GM12878 (cell line): ENCODE results near the gene MGMT. TPM values are rescaled to one million over a fixed set of nuclear protein-coding genes. Genes with fewer than 3 reads are reported as not detected.

Source experiments
- ATAC-seq: fragments of 200-7000 bp; cut with Tn5 transposase; 3 replicates; pipeline ENCODE4 v1.9.1; 2020; ENCODE audit warnings: mild to moderate bottlenecking, moderate library complexity
- BruUV-seq: library from RNA; stranded (reverse); fragments of 400-500 nt; replicated peaks from 2 replicates; lab custom pipeline; 2021; lab: Mats Ljungman, UMichigan
- CTCF ChIA-PET: fragments of 300-600 bp; sonication (Branson Sonifier 250); formaldehyde crosslinking; extraction: SDS; loops from one replicate; lab custom pipeline; 2021; ENCODE audit warnings: inconsistent platforms; lab: Yijun Ruan, JAX
- POLR2A ChIA-PET: fragments of 350-600 bp; formaldehyde crosslinking; extraction: SDS; loops from one replicate; lab custom pipeline; 2021; ENCODE audit warnings: inconsistent platforms; lab: Charles Lee
- RAD21 ChIA-PET: fragments of 300-600 bp; sonication (Branson Sonifier 250); formaldehyde crosslinking; loops from one replicate; lab custom pipeline; 2023; ENCODE audit warnings: antibody characterized with exemption; ENCODE audit not compliant: unreplicated experiment; lab: Charles Lee
- SMC1A ChIA-PET: fragments of 300-600 bp; sonication (Branson Sonifier 250); formaldehyde crosslinking; loops from one replicate; lab custom pipeline; 2023; ENCODE audit not compliant: unreplicated experiment, uncharacterized antibody; lab: Charles Lee
- DNase-seq: peaks from one replicate; pipeline ENCODE4 v3.0.0-alpha.2; 2011; ENCODE audit warnings: low read depth, low spot score
- FAIRE-seq: peaks from 3 replicates; lab custom pipeline; 2011; peaks lifted over from hg19 to GRCh38; lab: Jason Lieb, UNC
- H2AFZ ChIP-seq: 2 replicates; pipeline ENCODE4 v1.6.0; 2011; ENCODE audit warnings: low read depth, low read length, control low read depth; ENCODE audit not compliant: control insufficient read depth
- H3K27ac ChIP-seq: 2 replicates; pipeline ENCODE4 v1.5.1; 2011; ENCODE audit warnings: control low read depth; ENCODE audit not compliant: control insufficient read depth, insufficient read depth
- H3K27me3 ChIP-seq, 2 experiments: replicated peaks in 1 of 2; 2 replicates each; pipeline versions ENCODE4 v1.6.0 to v1.6.1; 2011; ENCODE audit warnings: low read length in 1 of 2; ENCODE audit not compliant: control insufficient read depth in 2 of 2, insufficient read depth in 2 of 2
- H3K36me3 ChIP-seq, 2 experiments: 2 replicates each; pipeline ENCODE4 v1.5.1; 2011; ENCODE audit warnings: low read length in 1 of 2; ENCODE audit not compliant: control insufficient read depth in 2 of 2, insufficient read depth in 2 of 2
- H3K4me1 ChIP-seq: 2 replicates; pipeline ENCODE4 v1.6.1; 2011; ENCODE audit warnings: mild to moderate bottlenecking, low read length, moderate library complexity, mixed read lengths; ENCODE audit not compliant: control insufficient read depth, insufficient read depth
- H3K4me2 ChIP-seq: 2 replicates; pipeline ENCODE4 v1.6.0; 2011; ENCODE audit warnings: control low read depth; ENCODE audit not compliant: control insufficient read depth, insufficient read depth
- H3K4me3 ChIP-seq: fragments of 200-600 bp; sonication (generic); 2 replicates; pipeline ENCODE4 v1.5.1; 2016
- H3K79me2 ChIP-seq: 2 replicates; pipeline ENCODE4 v1.6.0; 2011; ENCODE audit warnings: low read length; ENCODE audit not compliant: control insufficient read depth, insufficient read depth
- H3K9ac ChIP-seq: 2 replicates; pipeline ENCODE4 v1.8.0; 2011; ENCODE audit warnings: low read length, control low read depth, mixed read lengths; ENCODE audit not compliant: control insufficient read depth, insufficient read depth
- H3K9me3 ChIP-seq: replicated peaks from 3 replicates; pipeline ENCODE4 v1.5.1; 2011; ENCODE audit warnings: mild to moderate bottlenecking, low read length; ENCODE audit not compliant: control insufficient read depth, insufficient read depth
- H4K20me1 ChIP-seq: 2 replicates; pipeline ENCODE4 v1.6.0; 2011; ENCODE audit not compliant: control insufficient read depth, insufficient read depth
- ATF3 ChIP-seq: IDR thresholded peaks from 2 replicates; pipeline ENCODE4 v1.6.1; 2011; ENCODE audit warnings: low read depth, mild to moderate bottlenecking, low read length, moderate library complexity, borderline replicate concordance; ENCODE audit errors: extremely low read depth
- CBFB ChIP-seq: IDR thresholded peaks from 2 replicates; pipeline ENCODE4 v1.6.1; 2016; ENCODE audit warnings: antibody characterized with exemption, low read depth
- CHD1 ChIP-seq: IDR thresholded peaks from 2 replicates; pipeline ENCODE4 v1.6.1; 2012; ENCODE audit warnings: low read depth, low read length, improper control_type of control experiment
- EP300 ChIP-seq, 2 experiments: fragments of 150-350 bp in 1 of 2; IDR thresholded peaks; 2 replicates each; pipeline ENCODE4 v1.6.1; 2011 to 2012; ENCODE audit warnings: low read depth in 2 of 2, low read length in 2 of 2, borderline replicate concordance in 1 of 2, improper control_type of control experiment in 1 of 2, inconsistent platforms in 1 of 2; ENCODE audit not compliant: control insufficient read depth in 1 of 2
- IRF5 ChIP-seq: fragments of 450-650 bp; IDR thresholded peaks from 2 replicates; pipeline ENCODE4 v1.6.1; 2017; ENCODE audit warnings: borderline replicate concordance
- JUND ChIP-seq: IDR thresholded peaks from 2 replicates; pipeline ENCODE4 v1.6.1; 2012; ENCODE audit warnings: low read depth, mild to moderate bottlenecking, low read length, improper control_type of control experiment, moderate library complexity
- KDM1A ChIP-seq: fragments of 200-600 bp; sonication (generic); IDR thresholded peaks from 2 replicates; pipeline ENCODE4 v1.6.1; 2016; ENCODE audit warnings: borderline replicate concordance
- NBN ChIP-seq: fragments of 450-650 bp; IDR thresholded peaks from 2 replicates; pipeline ENCODE4 v1.6.1; 2016
- NFXL1 ChIP-seq: fragments of 450-650 bp; IDR thresholded peaks from 2 replicates; pipeline ENCODE4 v1.6.1; 2017; ENCODE audit warnings: antibody characterized with exemption, mild to moderate bottlenecking, borderline replicate concordance
- NKRF ChIP-seq: fragments of 450-650 bp; conservative IDR thresholded peaks from 2 replicates; pipeline ENCODE4 v1.6.1; 2017; ENCODE audit warnings: mild to moderate bottlenecking, moderate library complexity
- NR2C2 ChIP-seq: IDR thresholded peaks from 2 replicates; pipeline ENCODE4 v1.6.1; 2011; ENCODE audit warnings: borderline replicate concordance, low read depth; ENCODE audit not compliant: control insufficient read depth, insufficient read length
- NR2F1 ChIP-seq: fragments of 450-650 bp; conservative IDR thresholded peaks from 2 replicates; pipeline ENCODE4 v1.6.1; 2017; ENCODE audit warnings: mild to moderate bottlenecking
- NRF1 ChIP-seq: conservative IDR thresholded peaks from 2 replicates; pipeline ENCODE4 v1.6.1; 2011; ENCODE audit warnings: mild to moderate bottlenecking, low read depth, low read length, improper control_type of control experiment
- RBBP5 ChIP-seq: fragments of 200-600 bp; sonication (generic); conservative IDR thresholded peaks from 2 replicates; pipeline ENCODE4 v1.6.1; 2016
- RELA ChIP-seq: fragments of 450-650 bp; IDR thresholded peaks from 2 replicates; pipeline ENCODE4 v1.8.0; 2014; ENCODE audit warnings: borderline replicate concordance; ENCODE audit not compliant: partially characterized antibody
- RELB ChIP-seq: fragments of 450-650 bp; IDR thresholded peaks from 2 replicates; pipeline ENCODE4 v1.6.1; 2017; ENCODE audit warnings: low read depth, mild to moderate bottlenecking, moderate library complexity
- SIX5 ChIP-seq: IDR thresholded peaks from 2 replicates; pipeline ENCODE4 v1.6.1; 2011; ENCODE audit warnings: mild to moderate bottlenecking, low read depth, low read length, moderate library complexity; ENCODE audit not compliant: severe bottlenecking
- SMAD1 ChIP-seq: fragments of 450-650 bp; IDR thresholded peaks from 2 replicates; pipeline ENCODE4 v1.6.1; 2018; ENCODE audit warnings: mild to moderate bottlenecking, low read depth; ENCODE audit not compliant: partially characterized antibody
- SMARCA5 ChIP-seq: fragments of 450-650 bp; IDR thresholded peaks from 2 replicates; pipeline ENCODE4 v1.6.1; 2017; ENCODE audit warnings: mild to moderate bottlenecking
- ZNF24 ChIP-seq: fragments of 450-650 bp; IDR thresholded peaks from 2 replicates; pipeline ENCODE4 v1.6.1; 2017; ENCODE audit warnings: antibody characterized with exemption, mild to moderate bottlenecking
- WGBS: methylation state at CpG from one replicate; pipeline ENCODE4 v1.1.6; 2016; ENCODE audit warnings: low lambda C conversion rate; ENCODE audit not compliant: insufficient replicate concordance, insufficient coverage; ENCODE audit errors: missing lambda C conversion rate; 5-methylcytosine and 5-hydroxymethylcytosine counted together
- in situ Hi-C: fragments of 300-500 bp; cut with MboI; formaldehyde crosslinking; loops from 9 replicates; pipeline ENCODE4 v1.14.3; 2018; ENCODE audit warnings: mixed read lengths
- intact Hi-C: fragments of 100-400 bp; cut with micrococcal nuclease; formaldehyde crosslinking; loops from one replicate; pipeline ENCODE4 v1.14.2; 2022; ENCODE audit not compliant: unreplicated experiment
- polyA plus RNA-seq, 11 experiments: library from polyadenylated mRNA; depleted of rRNA in 4 of 11; unstranded in 6 of 11; stranded (reverse) in 5 of 11; fragments of >200 nt; fragmentation: Nextera tagmentation in 4 of 11; fragmentation: Illumina TruSeq in 1 of 11; extraction: Ambion mirVana in 4 of 11; extraction: Trizol in 1 of 11; gene quantifications; 1 replicate in 1 of 11; 2 replicates in 10 of 11; pipeline versions ENCODE4 v1.2.1 to v1.2.3, GENCODE V29; 2011 to 2016; ENCODE audit warnings: inconsistent platforms in 2 of 11, missing spikeins in 2 of 11, low read depth in 1 of 11
- total RNA-seq, 4 experiments: library from RNA; depleted of rRNA in 3 of 4; stranded (reverse); fragments of >200 nt in 3 of 4; fragmentation: Illumina TruSeq in 1 of 4; extraction: Trizol in 1 of 4; gene quantifications; 2 replicates each; pipeline versions ENCODE4 v1.2.1 to v1.2.3, GENCODE V29; 2013 to 2021

MGMT gene
- total and polyA plus RNA-seq, 10 of the 15 experiments (the other 5 are each of a cell fraction or from before 2014, with no cell fraction given), result 0.16 to 24.2 (median 13.3) TPM

GRCh38 chr10:129648856-129649255, 181.8 kb downstream of the MGMT start (continued):
- TF ChIP-seq ZNF24 (no peak), KDM1A (no peak), NR2F1 (no peak), IRF5 (no peak)

GRCh38 chr10:129652021-129652420, 185.0 kb downstream of the MGMT start:
- no peak overlapping the region for H3K9ac ChIP-seq
- RAD21 ChIA-PET, result no interaction called here
- CTCF ChIA-PET, result no interaction called here
- H3K4me2 ChIP-seq, result no peak overlapping the region
- POLR2A ChIA-PET, result no interaction called here
- ATAC-seq, result no peak
- H3K36me3 ChIP-seq, result no peaks in the 10 kb centered on the region
- DNase-seq, result no peak
- in situ Hi-C loops (no loop called here), intact Hi-C loops (no loop called here)
- H3K9me3 ChIP-seq, result no peaks in the 10 kb centered on the region
- H3K27me3 ChIP-seq, result no peaks in the 10 kb centered on the region
- WGBS, result 90% methylated on average over 11 of the region's 15 CpGs
- no TSS peak for BruUV-seq
- no peak overlapping the region for H3K27ac ChIP-seq
- FAIRE-seq, result no peak
- H2AFZ ChIP-seq, result no peak overlapping the region
- no peaks in the 10 kb centered on the region for H3K79me2 ChIP-seq
- SMC1A ChIA-PET, result no interaction called here
- H3K4me3 ChIP-seq, result no peak overlapping the region
- no peaks in the 10 kb centered on the region for H4K20me1 ChIP-seq
- no peaks in the 10 kb centered on the region for H3K4me1 ChIP-seq
- TF ChIP-seq RELB (no peak), RBBP5 (no peak), SMAD1 (no peak), NFXL1 (no peak), NRF1 (no peak), CBFB (no peak), SIX5 (no peak), NR2C2 (no peak), CHD1 (no peak), EP300 (IDR thresholded peaks at IDR 0.05; ENCODE audit: borderline replicate concordance in 1 of 2, control insufficient read depth in 1 of 2, low read depth in 2 of 2, low read length in 2 of 2) (no peak), JUND (no peak), ATF3 (no peak), SMARCA5 (no peak), NKRF (no peak), RELA (no peak), NBN (no peak)
